Right lobe of liver (tissue), 6 donors: ENCODE data around the gene TBCK. TPM values are rescaled to one million over a fixed set of nuclear protein-coding genes. Genes with fewer than 3 reads are reported as not detected.

Source experiments
- ATAC-seq, 4 donors: fragments of 200-7000 bp; cut with Tn5 transposase; one replicate each; pipeline ENCODE4 v1.9.1; 2020; ENCODE audit warnings: mild to moderate bottlenecking in 4 of 4, moderate library complexity in 4 of 4
- DNase-seq, 3 donors: peaks; one replicate each; pipeline ENCODE4 v3.0.0-alpha.2; 2020
- H3K27ac ChIP-seq, 3 donors: fragments of 200-600 bp; one replicate each; pipeline ENCODE4 v1.8.0; 2022
- H3K27me3 ChIP-seq, 2 donors: fragments of 200-600 bp; one replicate each; pipeline ENCODE4 v1.8.0; 2022
- H3K36me3 ChIP-seq, 4 donors: fragments of 200-600 bp; sonication (generic) in 1 of 4; one replicate each; pipeline versions ENCODE4 v1.5.1 to v1.8.0; 2017 to 2022; ENCODE audit warnings: control low read depth in 1 of 4
- H3K4me1 ChIP-seq, 4 donors: fragments of 200-600 bp; sonication (generic) in 1 of 4; one replicate each; pipeline versions ENCODE4 v1.5.1 to v1.8.0; 2017 to 2022; ENCODE audit warnings: control low read depth in 1 of 4
- H3K4me3 ChIP-seq, 3 donors: fragments of 200-600 bp; one replicate each; pipeline ENCODE4 v1.8.0; 2022
- H3K9me3 ChIP-seq, 4 donors: fragments of 200-600 bp; sonication (generic) in 1 of 4; one replicate each; pipeline versions ENCODE4 v1.5.1 to v1.8.0; 2017 to 2022; ENCODE audit warnings: control low read depth in 1 of 4
- CTCF ChIP-seq, 4 donors: fragments of 200-600 bp in 3 of 4; fragments of 450-650 bp in 1 of 4; IDR thresholded peaks; one replicate each; pipeline versions ENCODE4 v1.5.1 to v1.8.0; 2016 to 2022; ENCODE audit warnings: antibody characterized with exemption in 4 of 4, mild to moderate bottlenecking in 2 of 4
- POLR2A ChIP-seq: fragments of 450-650 bp; IDR thresholded peaks from one replicate; pipeline ENCODE4 v1.6.1; 2017; ENCODE audit warnings: antibody characterized with exemption, mild to moderate bottlenecking
- WGBS: methylation state at CpG from one replicate; pipeline ENCODE4 v1.1.6; 2018; ENCODE audit warnings: low coverage, low lambda C conversion rate; ENCODE audit not compliant: insufficient coverage; ENCODE audit errors: missing lambda C conversion rate; 5-methylcytosine and 5-hydroxymethylcytosine counted together
- intact Hi-C, 2 donors: fragments of 100-400 bp; cut with DNase I; formaldehyde crosslinking; loops; one replicate each; pipeline versions ENCODE4 v1.11.2 to v1.14.1; 2022
- total RNA-seq, 6 experiments: library from RNA; depleted of rRNA in 2 of 6; stranded (reverse); fragments of >200 nt in 2 of 6; fragmentation: NEBNext Ultra II Directional in 3 of 6; extraction: Animal tissue kit (Norgen Biotek cat#: 25700) in 3 of 6; gene quantifications; one replicate each; pipeline versions ENCODE4 v1.1.0 to v1.2.4, GENCODE V29; 2016 to 2023
- donor health status: DM: no; HTN: yes; CAD: no.
- donor health status: DM: no; HTN: no; CAD: no.
- donor health status: DM: no; HTN: no; CAD: no.
- donor health status: DM: no; HTN: yes; CAD: no.
- donor health status: DM: no; HTN: yes; CAD: no.

TBCK gene
- total RNA-seq, 6 experiments from 2014 or later = 15.1 to 20.1 (median 16.8) TPM

DNA sequence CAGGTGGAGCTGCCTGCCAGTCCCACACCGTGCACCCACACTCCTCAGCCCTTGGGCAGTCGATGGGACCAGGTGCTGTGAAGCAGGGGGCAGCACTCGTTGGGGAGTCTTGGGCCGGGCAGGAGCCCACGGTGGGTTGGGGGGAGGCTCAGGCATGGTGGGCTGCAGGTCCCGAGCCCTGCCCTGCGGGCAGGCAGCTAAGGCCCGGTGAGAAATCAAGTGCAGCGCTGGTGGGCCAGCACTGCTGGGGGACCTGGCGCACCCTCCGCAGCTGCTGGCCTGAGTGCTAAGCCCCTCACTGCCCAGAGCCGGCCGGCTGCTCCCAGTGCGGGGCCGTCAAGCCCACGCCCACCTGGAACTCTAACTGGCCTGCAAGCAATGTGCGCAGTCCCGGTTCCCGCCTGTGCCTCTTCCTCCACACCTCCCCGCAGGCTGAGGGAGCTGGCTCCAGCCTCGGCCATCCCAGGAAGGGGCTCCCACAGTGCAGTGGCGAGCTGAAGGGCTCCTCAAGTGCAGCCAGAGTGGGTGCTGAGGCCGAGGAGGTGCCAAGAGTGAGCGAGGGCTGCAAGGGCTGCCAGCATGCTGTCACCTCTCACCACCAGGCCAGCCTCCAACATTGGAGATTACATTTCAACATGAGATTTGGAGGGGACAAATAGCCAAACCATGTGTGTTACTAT, 223.5 kb downstream of the TBCK start:
- Histone ChIP-seq H3K36me3 (peaks cover 0 to 4% (median 0%) of the 10 kb centered on the region in 4 donors), H3K27ac (no peak overlapping the region), H3K4me1 (no peaks in the 10 kb centered on the region), H3K27me3 (no peaks in the 10 kb centered on the region), H3K9me3 (no peaks in the 10 kb centered on the region), H3K4me3 (no peak overlapping the region)
- no peak for DNase-seq
- no peak for TF ChIP-seq CTCF (IDR thresholded peaks at IDR 0.05)
- no peak for TF ChIP-seq POLR2A
- ATAC-seq = no peak
- 100% methylated on average over 2 of the region's 24 CpGs for WGBS
- intact Hi-C loops = no loop called here

DNA sequence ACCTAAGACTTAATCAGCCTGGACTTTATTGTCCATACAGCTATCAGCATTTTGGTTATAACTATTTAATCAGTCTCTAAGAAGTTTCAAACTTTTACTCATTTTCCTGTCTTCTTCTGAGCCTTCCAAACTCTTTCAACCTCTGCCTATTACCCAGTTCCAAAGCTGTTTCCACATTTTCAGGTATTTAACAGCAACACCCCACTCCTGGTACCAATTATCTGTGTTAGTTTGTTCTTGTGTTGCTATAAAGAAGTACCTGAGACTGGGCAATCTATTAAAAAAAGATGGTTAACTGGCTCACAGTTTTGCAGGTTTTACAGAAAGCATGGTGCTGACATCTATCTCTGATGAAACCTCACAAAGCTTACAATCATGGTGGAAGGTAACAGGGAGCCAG, 225.2 kb downstream of the TBCK start:
- Histone ChIP-seq H3K9me3 (no peaks in the 10 kb centered on the region), H3K27ac (no peak overlapping the region), H3K4me3 (no peak overlapping the region), H3K4me1 (no peaks in the 10 kb centered on the region), H3K27me3 (no peaks in the 10 kb centered on the region), H3K36me3 (peaks cover 0 to 4% (median 0%) of the 10 kb centered on the region in 4 donors)
- ATAC-seq (no peak), DNase-seq (no peak)
- intact Hi-C loops = no loop called here
- no peak for TF ChIP-seq POLR2A
- no peak for TF ChIP-seq CTCF (IDR thresholded peaks at IDR 0.05)

GRCh38 chr4:106083065-106083464, 232.9 kb downstream of the TBCK start:
- no peaks in the 10 kb centered on the region for H3K9me3 ChIP-seq
- no peak overlapping the region for H3K4me3 ChIP-seq
- TF ChIP-seq POLR2A (no peak), CTCF (IDR thresholded peaks at IDR 0.05) (no peak)
- no peak overlapping the region for H3K27ac ChIP-seq
- DNase-seq (peak in 1 of 3 donors; percentile 35), ATAC-seq (no peak)
- no CpG with 5 or more reads among the region's 8 CpGs for WGBS
- H3K4me1 ChIP-seq = no peaks in the 10 kb centered on the region
- no peaks in the 10 kb centered on the region for H3K36me3 ChIP-seq
- no peaks in the 10 kb centered on the region for H3K27me3 ChIP-seq
- intact Hi-C loops = no loop called here

DNA sequence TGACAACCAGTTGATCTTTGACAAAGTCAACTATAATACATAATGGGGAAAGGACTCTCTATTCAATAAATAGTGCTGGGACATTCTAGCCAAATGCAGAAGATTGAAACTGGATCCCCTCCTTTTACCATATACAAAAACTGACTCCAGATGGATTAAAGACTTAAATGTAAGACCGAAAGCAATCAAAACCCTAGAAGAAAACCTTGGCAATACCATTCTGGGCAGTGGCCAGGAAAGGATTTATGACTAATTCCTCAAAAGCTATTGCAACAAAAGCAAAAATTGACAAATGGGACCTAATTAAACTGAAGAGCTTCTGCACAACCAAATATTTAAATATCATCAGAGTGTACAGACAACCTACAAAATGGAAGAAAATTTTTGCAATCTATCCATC, 235.6 kb downstream of the TBCK start:
- no peak overlapping the region for H3K27ac ChIP-seq
- TF ChIP-seq CTCF (IDR thresholded peaks at IDR 0.05) = no peak
- TF ChIP-seq POLR2A = no peak
- no peaks in the 10 kb centered on the region for H3K36me3 ChIP-seq
- ATAC-seq (no peak), DNase-seq (no peak)
- intact Hi-C loops = no loop called here
- H3K4me1 ChIP-seq = no peaks in the 10 kb centered on the region
- WGBS = 100% methylated on average over 1 of the region's 1 CpG
- no peaks in the 10 kb centered on the region for H3K27me3 ChIP-seq
- no peaks in the 10 kb centered on the region for H3K9me3 ChIP-seq
- no peak overlapping the region for H3K4me3 ChIP-seq

GRCh38 chr4:106079616-106080015, 236.4 kb downstream of the TBCK start:
- no peak for TF ChIP-seq POLR2A
- no peak for TF ChIP-seq CTCF (IDR thresholded peaks at IDR 0.05)
- Histone ChIP-seq H3K4me3 (no peak overlapping the region), H3K9me3 (no peaks in the 10 kb centered on the region), H3K4me1 (no peaks in the 10 kb centered on the region), H3K27me3 (no peaks in the 10 kb centered on the region), H3K36me3 (no peaks in the 10 kb centered on the region), H3K27ac (no peak overlapping the region)
- DNase-seq (no peak), ATAC-seq (no peak)
- intact Hi-C loops = no loop called here
- 90% methylated on average over 2 of the region's 2 CpGs for WGBS
